H9 (cell line): ENCODE measurements around the gene TRPC4AP. TPM values are rescaled to one million over a fixed set of nuclear protein-coding genes. Genes with fewer than 3 reads are reported as not detected.

ENCODE experiments used
- DNase-seq: peaks from one replicate; pipeline ENCODE4 v3.0.0-alpha.2; 2017
- H2AFZ ChIP-seq: one replicate; pipeline ENCODE4 v1.6.1; 2013; ENCODE audit warnings: mild to moderate bottlenecking, low read length, control low read depth, moderate library complexity
- H2AK5ac ChIP-seq: 2 replicates; pipeline ENCODE4 v1.6.1; 2013; ENCODE audit warnings: low read length, control low read depth, mixed read lengths; ENCODE audit not compliant: insufficient read length
- H2BK120ac ChIP-seq: one replicate; pipeline ENCODE4 v1.6.1; 2013; ENCODE audit warnings: low read depth, mild to moderate bottlenecking, low read length, control low read depth, inconsistent platforms; ENCODE audit not compliant: poor library complexity, severe bottlenecking
- H2BK12ac ChIP-seq: 2 replicates; pipeline ENCODE4 v1.6.1; 2013; ENCODE audit warnings: low read length, control low read depth, mixed read lengths, low read depth; ENCODE audit not compliant: insufficient read length
- H2BK15ac ChIP-seq: 2 replicates; pipeline ENCODE4 v1.6.1; 2013; ENCODE audit warnings: low read depth, low read length, control low read depth
- H2BK20ac ChIP-seq: one replicate; pipeline ENCODE4 v1.6.1; 2013; ENCODE audit warnings: low read depth, mild to moderate bottlenecking, low read length, control low read depth, inconsistent platforms; ENCODE audit not compliant: poor library complexity, severe bottlenecking
- H2BK5ac ChIP-seq: 2 replicates; pipeline ENCODE4 v1.6.1; 2013; ENCODE audit warnings: low read length, control low read depth, mixed read lengths; ENCODE audit not compliant: insufficient read length
- H3K14ac ChIP-seq: 2 replicates; pipeline ENCODE4 v1.6.1; 2013; ENCODE audit warnings: low read length, control low read depth; ENCODE audit not compliant: insufficient read depth
- H3K18ac ChIP-seq: 2 replicates; pipeline ENCODE4 v1.6.1; 2013; ENCODE audit warnings: low read depth, mild to moderate bottlenecking, mixed read lengths, low read length, control low read depth; ENCODE audit not compliant: insufficient read length
- H3K23ac ChIP-seq: 2 replicates; pipeline ENCODE4 v1.6.1; 2013; ENCODE audit warnings: low read length, control low read depth, mixed read lengths, low read depth; ENCODE audit not compliant: insufficient read length
- H3K23me2 ChIP-seq: 2 replicates; pipeline ENCODE4 v1.6.1; 2013; ENCODE audit warnings: low read depth, mild to moderate bottlenecking, mixed read lengths, low read length, control low read depth; ENCODE audit not compliant: insufficient read length, poor library complexity, severe bottlenecking
- H3K27ac ChIP-seq: 2 replicates; pipeline ENCODE4 v1.5.1; 2013; ENCODE audit warnings: low read length, control low read depth, mixed read lengths, low read depth; ENCODE audit not compliant: insufficient read length
- H3K27me3 ChIP-seq: 2 replicates; pipeline ENCODE4 v1.6.1; 2013; ENCODE audit warnings: low read length, control low read depth, inconsistent platforms; ENCODE audit not compliant: insufficient read depth
- H3K4ac ChIP-seq: 2 replicates; pipeline ENCODE4 v1.6.1; 2013; ENCODE audit warnings: low read depth, mild to moderate bottlenecking, control low read depth, inconsistent platforms, low read length, moderate library complexity
- H3K4me1 ChIP-seq: 2 replicates; pipeline ENCODE4 v1.6.1; 2013; ENCODE audit warnings: low read length, control low read depth, inconsistent platforms; ENCODE audit not compliant: insufficient read depth
- H3K4me2 ChIP-seq: 2 replicates; pipeline ENCODE4 v1.6.1; 2013; ENCODE audit warnings: low read length, control low read depth, mixed read lengths; ENCODE audit not compliant: insufficient read length, insufficient read depth
- H3K56ac ChIP-seq: 2 replicates; pipeline ENCODE4 v1.6.1; 2013; ENCODE audit warnings: low read depth, mild to moderate bottlenecking, mixed read lengths, low read length, control low read depth; ENCODE audit not compliant: insufficient read length
- H3K79me1 ChIP-seq: 2 replicates; pipeline ENCODE4 v1.6.1; 2013; ENCODE audit warnings: low read depth, mild to moderate bottlenecking, moderate library complexity, low read length, control low read depth, inconsistent platforms; ENCODE audit not compliant: insufficient read depth, poor library complexity, severe bottlenecking
- H3K79me2 ChIP-seq: 2 replicates; pipeline ENCODE4 v1.6.1; 2013; ENCODE audit warnings: low read length, control low read depth, inconsistent platforms; ENCODE audit not compliant: insufficient read depth
- H3K9ac ChIP-seq: 2 replicates; pipeline ENCODE4 v1.6.1; 2013; ENCODE audit warnings: low read length, control low read depth, mixed read lengths; ENCODE audit not compliant: insufficient read length; ENCODE audit errors: extremely low read depth
- H3K9me3 ChIP-seq: one replicate; pipeline ENCODE4 v1.6.1; 2013; ENCODE audit warnings: low read depth, low read length, inconsistent platforms; ENCODE audit not compliant: control insufficient read depth
- H3T11ph ChIP-seq: one replicate; pipeline ENCODE4 v1.6.1; 2013; ENCODE audit warnings: mild to moderate bottlenecking, low read length, control low read depth, inconsistent platforms
- H4K20me1 ChIP-seq: one replicate; pipeline ENCODE4 v1.6.1; 2013; ENCODE audit not compliant: control insufficient read depth, insufficient read length, insufficient read depth
- H4K5ac ChIP-seq: 2 replicates; pipeline ENCODE4 v1.6.1; 2013; ENCODE audit warnings: low read depth, mild to moderate bottlenecking, mixed read lengths, low read length, control low read depth; ENCODE audit not compliant: insufficient read length
- H4K8ac ChIP-seq: replicated peaks from 2 replicates; pipeline ENCODE4 v1.6.1; 2013; ENCODE audit warnings: low read length, control low read depth, mixed read lengths, low read depth; ENCODE audit not compliant: insufficient read length
- H4K91ac ChIP-seq: 2 replicates; pipeline ENCODE4 v1.6.1; 2013; ENCODE audit warnings: low read depth, mild to moderate bottlenecking, moderate library complexity, mixed read lengths, low read length, control low read depth; ENCODE audit not compliant: insufficient read length
- H3K27ac Mint-ChIP-seq, 3 experiments: 2 replicates in 2 of 3; 3 replicates in 1 of 3; pipeline ENCODE4 v1.8.0; 2020 to 2021; ENCODE audit warnings: mixed read lengths in 3 of 3, mild to moderate bottlenecking in 1 of 3, moderate library complexity in 1 of 3
- H3K27me3 Mint-ChIP-seq: 2 replicates; pipeline ENCODE4 v1.8.0; 2021; ENCODE audit warnings: low read depth, mild to moderate bottlenecking, moderate library complexity, mixed read lengths
- H3K36me3 Mint-ChIP-seq, 3 experiments: 2 replicates in 2 of 3; 3 replicates in 1 of 3; pipeline ENCODE4 v1.8.0; 2020 to 2021; ENCODE audit warnings: low read depth in 3 of 3, mixed read lengths in 3 of 3; ENCODE audit not compliant: insufficient read depth in 1 of 3
- H3K4me1 Mint-ChIP-seq, 2 experiments: 2 replicates each; pipeline ENCODE4 v1.8.0; 2020; ENCODE audit warnings: mixed read lengths in 2 of 2
- H3K4me3 Mint-ChIP-seq, 2 experiments: 2 replicates in 1 of 2; 3 replicates in 1 of 2; pipeline ENCODE4 v1.8.0; 2020 to 2021; ENCODE audit warnings: mild to moderate bottlenecking in 2 of 2, mixed read lengths in 2 of 2, moderate library complexity in 1 of 2
- H3K9me3 Mint-ChIP-seq, 2 experiments: 2 replicates in 1 of 2; 3 replicates in 1 of 2; pipeline ENCODE4 v1.8.0; 2020; ENCODE audit warnings: mild to moderate bottlenecking in 2 of 2, mixed read lengths in 2 of 2, moderate library complexity in 1 of 2
- WGBS: extraction: QIAGEN DNeasy Blood & Tissue Kit; methylation state at CpG from one replicate; pipeline ENCODE4 v1.1.7; 2013; ENCODE audit warnings: missing lambda C conversion rate, low lambda C conversion rate, mixed read lengths; ENCODE audit not compliant: insufficient read length; ENCODE audit errors: extremely low coverage; 5-methylcytosine and 5-hydroxymethylcytosine counted together
- total RNA-seq: library from RNA; stranded (reverse); gene quantifications from 2 replicates; pipeline ENCODE4 v1.2.1, GENCODE V29; 2021
- TF ChIP-seq, protein P1 (sequence below): fragments of 200-600 bp; sonication (generic); conservative IDR thresholded peaks from 3 replicates; pipeline ENCODE4 v1.8.0; 2021; ENCODE audit warnings: antibody characterized with exemption, mild to moderate bottlenecking

Gene TRPC4AP
- total RNA-seq, 1 experiment from 2014 or later: 93.9 TPM

GRCh38 chr20:34990661-34991214, 101.9 kb downstream of the TRPC4AP start:
- Histone ChIP-seq H3K4me2 (no peak overlapping the region), H2BK120ac (no peak overlapping the region), H2BK15ac (no peak overlapping the region), H3K27ac (no peak overlapping the region), H3K23ac (no peak overlapping the region), H2BK5ac (no peak overlapping the region), H3K9me3 (no peaks in the 10 kb centered on the region), H3K23me2 (no peaks in the 10 kb centered on the region), H3K4ac (no peak overlapping the region), H2BK20ac (no peak overlapping the region), H3T11ph (no peak overlapping the region), H3K14ac (no peak overlapping the region), H3K9ac (no peak overlapping the region), H4K20me1 (no peaks in the 10 kb centered on the region), H4K91ac (no peak overlapping the region), H2AK5ac (no peak overlapping the region), H2BK12ac (no peak overlapping the region), H3K18ac (no peak overlapping the region), H4K5ac (no peak overlapping the region), H3K4me1 (no peaks in the 10 kb centered on the region), H3K79me1 (no peaks in the 10 kb centered on the region), H3K79me2 (no peaks in the 10 kb centered on the region), H3K27me3 (no peaks in the 10 kb centered on the region), H2AFZ (no peak overlapping the region), H3K56ac (no peak overlapping the region), H4K8ac (no peak overlapping the region)
- Mint-ChIP-seq H3K9me3 (no peaks in the 10 kb centered on the region), H3K36me3 (peaks cover 0 to 14% (median 6%) of the 10 kb centered on the region in 3 experiments; a peak in 5 of 7 replicates), H3K4me3 (no peak overlapping the region), H3K27ac (peak overlapping the region in 1 of 3 experiments; percentile 69; a peak in 1 of 7 replicates), H3K27me3 (peaks cover 30% of the 10 kb centered on the region), H3K4me1 (peaks cover 15 to 18% of the 10 kb centered on the region in 2 experiments)
- DNase-seq: no peak
- no CpG with 5 or more reads among the region's 18 CpGs for WGBS
- TF ChIP-seq, protein P1, sequence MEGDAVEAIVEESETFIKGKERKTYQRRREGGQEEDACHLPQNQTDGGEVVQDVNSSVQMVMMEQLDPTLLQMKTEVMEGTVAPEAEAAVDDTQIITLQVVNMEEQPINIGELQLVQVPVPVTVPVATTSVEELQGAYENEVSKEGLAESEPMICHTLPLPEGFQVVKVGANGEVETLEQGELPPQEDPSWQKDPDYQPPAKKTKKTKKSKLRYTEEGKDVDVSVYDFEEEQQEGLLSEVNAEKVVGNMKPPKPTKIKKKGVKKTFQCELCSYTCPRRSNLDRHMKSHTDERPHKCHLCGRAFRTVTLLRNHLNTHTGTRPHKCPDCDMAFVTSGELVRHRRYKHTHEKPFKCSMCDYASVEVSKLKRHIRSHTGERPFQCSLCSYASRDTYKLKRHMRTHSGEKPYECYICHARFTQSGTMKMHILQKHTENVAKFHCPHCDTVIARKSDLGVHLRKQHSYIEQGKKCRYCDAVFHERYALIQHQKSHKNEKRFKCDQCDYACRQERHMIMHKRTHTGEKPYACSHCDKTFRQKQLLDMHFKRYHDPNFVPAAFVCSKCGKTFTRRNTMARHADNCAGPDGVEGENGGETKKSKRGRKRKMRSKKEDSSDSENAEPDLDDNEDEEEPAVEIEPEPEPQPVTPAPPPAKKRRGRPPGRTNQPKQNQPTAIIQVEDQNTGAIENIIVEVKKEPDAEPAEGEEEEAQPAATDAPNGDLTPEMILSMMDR: no peak
